Endothelial cell (in vitro differentiated cells): ENCODE measurements around the gene PTPRN2. TPM values are rescaled to one million over a fixed set of nuclear protein-coding genes. Genes with fewer than 3 reads are reported as not detected.

Experiments
- DNase-seq: peaks from one replicate; pipeline ENCODE4 v3.0.0; 2021; ENCODE audit warnings: low spot score
- H3K27ac Mint-ChIP-seq: one replicate; pipeline ENCODE4 v1.8.0; 2021; ENCODE audit warnings: mixed read lengths, inconsistent platforms; ENCODE audit not compliant: unreplicated experiment
- H3K27me3 Mint-ChIP-seq: one replicate; pipeline ENCODE4 v1.8.0; 2021; ENCODE audit warnings: mild to moderate bottlenecking, moderate library complexity, mixed read lengths, inconsistent platforms; ENCODE audit not compliant: unreplicated experiment
- H3K36me3 Mint-ChIP-seq: one replicate; pipeline ENCODE4 v1.8.0; 2021; ENCODE audit warnings: mild to moderate bottlenecking, low read depth, mixed read lengths, inconsistent platforms; ENCODE audit not compliant: unreplicated experiment
- H3K4me1 Mint-ChIP-seq: one replicate; pipeline ENCODE4 v1.8.0; 2021; ENCODE audit warnings: mild to moderate bottlenecking, mixed read lengths, inconsistent platforms; ENCODE audit not compliant: unreplicated experiment
- H3K4me3 Mint-ChIP-seq: one replicate; pipeline ENCODE4 v1.8.0; 2021; ENCODE audit warnings: mild to moderate bottlenecking, mixed read lengths, inconsistent platforms; ENCODE audit not compliant: unreplicated experiment
- H3K9me3 Mint-ChIP-seq: one replicate; pipeline ENCODE4 v1.8.0; 2021; ENCODE audit warnings: mixed read lengths, inconsistent platforms; ENCODE audit not compliant: unreplicated experiment
- total RNA-seq: library from RNA; stranded (reverse); fragmentation: NEBNext Ultra II Directional; extraction: Animal tissue kit (Norgen Biotek cat#: 25700); gene quantifications from one replicate; pipeline ENCODE4 v1.2.1, GENCODE V29; 2021; ENCODE audit not compliant: unreplicated experiment
- TF ChIP-seq, protein P1 (sequence below): fragments of 200-600 bp; sonication (generic); IDR thresholded peaks from one replicate; pipeline ENCODE4 v1.5.0; 2021; ENCODE audit warnings: antibody characterized with exemption; ENCODE audit not compliant: unreplicated experiment

The PTPRN2 gene
- total RNA-seq, 1 donor from 2014 or later = 0.18 TPM

GRCh38 chr7:157750291-157750690 is 837.3 kb downstream of the PTPRN2 start:
- TF ChIP-seq, protein P1, sequence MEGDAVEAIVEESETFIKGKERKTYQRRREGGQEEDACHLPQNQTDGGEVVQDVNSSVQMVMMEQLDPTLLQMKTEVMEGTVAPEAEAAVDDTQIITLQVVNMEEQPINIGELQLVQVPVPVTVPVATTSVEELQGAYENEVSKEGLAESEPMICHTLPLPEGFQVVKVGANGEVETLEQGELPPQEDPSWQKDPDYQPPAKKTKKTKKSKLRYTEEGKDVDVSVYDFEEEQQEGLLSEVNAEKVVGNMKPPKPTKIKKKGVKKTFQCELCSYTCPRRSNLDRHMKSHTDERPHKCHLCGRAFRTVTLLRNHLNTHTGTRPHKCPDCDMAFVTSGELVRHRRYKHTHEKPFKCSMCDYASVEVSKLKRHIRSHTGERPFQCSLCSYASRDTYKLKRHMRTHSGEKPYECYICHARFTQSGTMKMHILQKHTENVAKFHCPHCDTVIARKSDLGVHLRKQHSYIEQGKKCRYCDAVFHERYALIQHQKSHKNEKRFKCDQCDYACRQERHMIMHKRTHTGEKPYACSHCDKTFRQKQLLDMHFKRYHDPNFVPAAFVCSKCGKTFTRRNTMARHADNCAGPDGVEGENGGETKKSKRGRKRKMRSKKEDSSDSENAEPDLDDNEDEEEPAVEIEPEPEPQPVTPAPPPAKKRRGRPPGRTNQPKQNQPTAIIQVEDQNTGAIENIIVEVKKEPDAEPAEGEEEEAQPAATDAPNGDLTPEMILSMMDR = no peak
- Mint-ChIP-seq H3K9me3 (peaks cover 36% of the 10 kb centered on the region), H3K36me3 (peaks cover 18% of the 10 kb centered on the region), H3K27ac (no peak overlapping the region), H3K4me1 (no peaks in the 10 kb centered on the region), H3K4me3 (peak overlapping the region; percentile 21), H3K27me3 (peaks cover 15% of the 10 kb centered on the region)
- no peak for DNase-seq

- H3K4me3 Mint-ChIP-seq = no peak overlapping the region
- H3K9me3 Mint-ChIP-seq = peaks cover 38% of the 10 kb centered on the region
- peaks cover 15% of the 10 kb centered on the region for H3K36me3 Mint-ChIP-seq
- H3K27me3 Mint-ChIP-seq = peaks cover 13% of the 10 kb centered on the region
- no peaks in the 10 kb centered on the region for H3K4me1 Mint-ChIP-seq
- TF ChIP-seq, protein P1 = no peak
- no peak for DNase-seq
- no peak overlapping the region for H3K27ac Mint-ChIP-seq
These were observed 841.6 kb downstream of the PTPRN2 start for GRCh38 chr7:157745721-157746709.

GRCh38 chr7:157744786-157745601 is 842.6 kb downstream of the PTPRN2 start:
- Mint-ChIP-seq H3K36me3 (peaks cover 16% of the 10 kb centered on the region), H3K9me3 (peaks cover 38% of the 10 kb centered on the region), H3K4me3 (no peak overlapping the region), H3K4me1 (no peaks in the 10 kb centered on the region), H3K27me3 (peaks cover 11% of the 10 kb centered on the region), H3K27ac (no peak overlapping the region)
- no peak for DNase-seq
- TF ChIP-seq, protein P1 = no peak

- TF ChIP-seq, protein P1 = no peak
- H3K4me1 Mint-ChIP-seq = no peaks in the 10 kb centered on the region
- DNase-seq = no peak
- peaks cover 46% of the 10 kb centered on the region for H3K9me3 Mint-ChIP-seq
- H3K27me3 Mint-ChIP-seq = peaks cover 11% of the 10 kb centered on the region
- H3K4me3 Mint-ChIP-seq = no peak overlapping the region
- H3K36me3 Mint-ChIP-seq = peaks cover 18% of the 10 kb centered on the region
- no peak overlapping the region for H3K27ac Mint-ChIP-seq
These were observed 843.7 kb downstream of the PTPRN2 start for GRCh38 chr7:157743781-157744525.
